Thyroid gland (tissue), 4 donors: ENCODE results near the gene SOX1. TPM values are rescaled to one million over a fixed set of nuclear protein-coding genes. Genes with fewer than 3 reads are reported as not detected.

Source experiments
- DNase-seq, 2 donors: peaks; one replicate each; pipeline ENCODE4 v3.0.0-alpha.2; 2019
- H3K27ac ChIP-seq, 3 donors: fragments of 200-600 bp; sonication (generic); 1 replicate in 2 of 3; 2 replicates in 1 of 3; pipeline ENCODE4 v1.5.1; 2016 to 2019; ENCODE audit warnings: mild to moderate bottlenecking in 1 of 3, moderate library complexity in 1 of 3
- H3K27me3 ChIP-seq: fragments of 200-600 bp; sonication (generic); one replicate; pipeline ENCODE4 v1.5.1; 2019
- H3K36me3 ChIP-seq, 2 donors: fragments of 200-600 bp; sonication (generic); one replicate each; pipeline ENCODE4 v1.5.1; 2016 to 2019
- H3K4me1 ChIP-seq, 2 donors: fragments of 200-600 bp; sonication (generic); one replicate each; pipeline ENCODE4 v1.5.1; 2017 to 2019
- H3K4me3 ChIP-seq, 3 donors: fragments of 200-600 bp; sonication (generic); replicated peaks in 1 of 3; 1 replicate in 2 of 3; 2 replicates in 1 of 3; pipeline ENCODE4 v1.5.1; 2016; ENCODE audit warnings: mild to moderate bottlenecking in 1 of 3
- H3K9me3 ChIP-seq: fragments of 200-600 bp; sonication (generic); one replicate; pipeline ENCODE4 v1.5.1; 2017
- POLR2A ChIP-seq, 2 donors: fragments of 450-650 bp; IDR thresholded peaks; one replicate each; pipeline ENCODE4 v1.6.1; 2017; ENCODE audit warnings: antibody characterized with exemption in 2 of 2, mild to moderate bottlenecking in 2 of 2, moderate library complexity in 1 of 2
- WGBS, 2 donors: methylation state at CpG; one replicate each; pipeline ENCODE4 v1.1.5; 2017; 5-methylcytosine and 5-hydroxymethylcytosine counted together
- intact Hi-C: fragments of 100-400 bp; cut with DNase I; formaldehyde crosslinking; loops from one replicate; pipeline ENCODE4 v1.15.1; 2023
- total RNA-seq, 4 donors: library from RNA; depleted of rRNA; stranded (reverse); fragments of >200 nt; gene quantifications; one replicate each; pipeline ENCODE4 v1.2.3, GENCODE V29; 2016
- TF ChIP-seq, protein P1 (sequence below), 6 experiments: fragments of 200-600 bp in 3 of 6; fragments of 450-650 bp in 3 of 6; sonication (generic) in 3 of 6; IDR thresholded peaks; one replicate each; pipeline ENCODE4 v1.5.1; 2016 to 2019; ENCODE audit warnings: antibody characterized with exemption in 6 of 6, mild to moderate bottlenecking in 2 of 6, inconsistent platforms in 1 of 6, moderate library complexity in 1 of 6

The SOX1 gene
- total RNA-seq, 4 donors from 2014 or later: 0.11 TPM; not detected in 3

DNA sequence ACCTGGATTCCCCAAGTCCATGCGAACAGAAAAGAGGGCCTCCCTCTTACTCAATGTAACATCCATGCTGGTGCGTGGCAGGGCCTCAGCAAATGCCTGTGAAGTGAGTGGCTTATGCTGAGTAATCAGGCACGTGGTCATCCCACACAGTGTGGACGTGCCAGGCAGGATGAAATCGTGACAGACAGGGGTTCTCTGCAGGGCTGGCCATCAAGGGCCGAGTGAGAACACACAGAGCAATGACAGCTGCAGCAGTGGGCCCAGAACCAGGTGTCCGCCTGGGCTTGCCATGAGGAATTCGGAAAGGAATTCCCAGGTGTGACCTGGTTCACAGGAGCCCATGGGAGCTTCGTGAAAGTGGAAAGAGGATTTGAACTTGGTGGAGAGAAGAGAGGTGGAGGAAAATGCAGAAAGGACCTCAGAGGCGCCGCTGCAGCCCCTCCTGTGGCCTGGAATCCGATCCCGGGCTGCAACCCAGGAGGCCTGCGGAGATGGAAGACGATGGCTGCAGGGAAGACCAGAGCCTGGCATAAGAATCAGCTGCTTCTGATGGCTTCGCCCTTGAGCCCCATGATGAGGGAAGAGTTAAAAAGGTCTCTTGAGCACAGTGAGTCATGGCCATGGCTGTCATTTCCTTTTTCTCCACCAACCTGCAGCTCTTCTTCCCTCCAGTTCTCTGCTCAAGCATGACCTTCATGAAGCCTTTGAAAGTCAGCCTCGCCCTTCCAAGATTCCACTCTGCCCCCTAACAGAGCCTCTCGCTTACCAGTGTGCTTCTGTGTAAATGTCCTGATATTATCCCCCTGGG, 34.6 kb upstream of the SOX1 start:
- no peak overlapping the region for H3K27ac ChIP-seq
- no peaks in the 10 kb centered on the region for H3K27me3 ChIP-seq
- WGBS, 2 donors: 64 to 71% methylated on average over 17 to 18 of the region's 18 CpGs
- H3K9me3 ChIP-seq: no peaks in the 10 kb centered on the region
- no peaks in the 10 kb centered on the region for H3K36me3 ChIP-seq
- no peak overlapping the region for H3K4me3 ChIP-seq
- H3K4me1 ChIP-seq: no peaks in the 10 kb centered on the region
- intact Hi-C loops: no loop called here
- TF ChIP-seq POLR2A (IDR thresholded peaks at IDR 0.05): no peak
- TF ChIP-seq, protein P1, sequence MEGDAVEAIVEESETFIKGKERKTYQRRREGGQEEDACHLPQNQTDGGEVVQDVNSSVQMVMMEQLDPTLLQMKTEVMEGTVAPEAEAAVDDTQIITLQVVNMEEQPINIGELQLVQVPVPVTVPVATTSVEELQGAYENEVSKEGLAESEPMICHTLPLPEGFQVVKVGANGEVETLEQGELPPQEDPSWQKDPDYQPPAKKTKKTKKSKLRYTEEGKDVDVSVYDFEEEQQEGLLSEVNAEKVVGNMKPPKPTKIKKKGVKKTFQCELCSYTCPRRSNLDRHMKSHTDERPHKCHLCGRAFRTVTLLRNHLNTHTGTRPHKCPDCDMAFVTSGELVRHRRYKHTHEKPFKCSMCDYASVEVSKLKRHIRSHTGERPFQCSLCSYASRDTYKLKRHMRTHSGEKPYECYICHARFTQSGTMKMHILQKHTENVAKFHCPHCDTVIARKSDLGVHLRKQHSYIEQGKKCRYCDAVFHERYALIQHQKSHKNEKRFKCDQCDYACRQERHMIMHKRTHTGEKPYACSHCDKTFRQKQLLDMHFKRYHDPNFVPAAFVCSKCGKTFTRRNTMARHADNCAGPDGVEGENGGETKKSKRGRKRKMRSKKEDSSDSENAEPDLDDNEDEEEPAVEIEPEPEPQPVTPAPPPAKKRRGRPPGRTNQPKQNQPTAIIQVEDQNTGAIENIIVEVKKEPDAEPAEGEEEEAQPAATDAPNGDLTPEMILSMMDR (IDR thresholded peaks at IDR 0.05): no peak
- peak in 1 of 2 donors; percentile 8 for DNase-seq

DNA sequence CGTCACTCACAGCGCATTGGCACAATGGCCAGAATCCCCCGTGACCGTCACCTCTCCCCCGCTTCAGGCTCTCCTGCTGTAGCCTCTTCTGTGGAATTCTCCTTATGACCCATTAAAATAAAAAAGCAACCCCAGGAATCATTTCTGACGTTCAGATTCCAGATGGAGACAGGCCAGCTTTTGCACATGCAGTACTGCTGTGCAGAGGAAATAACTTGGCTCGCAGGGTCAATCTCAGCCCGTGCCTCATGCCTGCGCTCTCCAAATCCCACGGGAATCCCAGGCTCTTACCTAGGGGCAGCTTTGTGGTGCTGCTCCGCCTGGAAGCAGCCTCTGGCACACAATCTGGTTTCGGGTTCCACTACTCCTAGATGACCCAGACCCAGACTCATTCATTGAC, 32.7 kb upstream of the SOX1 start:
- intact Hi-C loops: no loop called here
- Histone ChIP-seq H3K4me3 (no peak overlapping the region), H3K9me3 (no peaks in the 10 kb centered on the region), H3K36me3 (no peaks in the 10 kb centered on the region), H3K27me3 (no peaks in the 10 kb centered on the region), H3K4me1 (no peaks in the 10 kb centered on the region), H3K27ac (no peak overlapping the region)
- WGBS, 2 donors: 75 to 77% methylated on average over 12 of the region's 12 CpGs
- DNase-seq: no peak
- TF ChIP-seq, protein P1 (IDR thresholded peaks at IDR 0.05): no peak
- no peak for TF ChIP-seq POLR2A (IDR thresholded peaks at IDR 0.05)

DNA sequence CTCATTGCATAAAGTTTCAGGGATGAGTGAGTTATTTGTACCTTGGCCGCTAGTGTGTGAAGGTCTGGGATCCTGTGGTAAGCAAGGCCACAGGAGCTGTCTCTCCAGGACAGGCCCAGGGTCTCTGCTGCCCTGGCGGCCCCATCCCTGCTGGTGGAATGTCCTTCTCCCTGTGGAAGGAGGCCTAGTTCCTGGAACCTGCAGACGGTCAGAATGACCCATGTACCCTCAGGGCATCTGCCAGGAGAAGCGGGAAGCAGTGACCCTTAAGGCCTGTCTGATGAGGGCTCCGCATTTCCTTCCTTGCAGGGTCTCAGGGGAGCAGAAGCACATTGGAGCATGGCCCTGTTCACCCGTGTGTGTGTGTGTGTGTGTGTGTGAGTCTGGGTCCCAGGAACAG, 32.1 kb upstream of the SOX1 start:
- H3K4me1 ChIP-seq: no peaks in the 10 kb centered on the region
- H3K27ac ChIP-seq: no peak overlapping the region
- TF ChIP-seq, protein P1 (IDR thresholded peaks at IDR 0.05): no peak
- TF ChIP-seq POLR2A (IDR thresholded peaks at IDR 0.05): no peak
- H3K4me3 ChIP-seq: no peak overlapping the region
- intact Hi-C loops: no loop called here
- no peaks in the 10 kb centered on the region for H3K9me3 ChIP-seq
- no peaks in the 10 kb centered on the region for H3K36me3 ChIP-seq
- H3K27me3 ChIP-seq: no peaks in the 10 kb centered on the region
- 81 to 82% methylated on average over 5 to 6 of the region's 6 CpGs for WGBS, 2 donors
- no peak for DNase-seq

DNA sequence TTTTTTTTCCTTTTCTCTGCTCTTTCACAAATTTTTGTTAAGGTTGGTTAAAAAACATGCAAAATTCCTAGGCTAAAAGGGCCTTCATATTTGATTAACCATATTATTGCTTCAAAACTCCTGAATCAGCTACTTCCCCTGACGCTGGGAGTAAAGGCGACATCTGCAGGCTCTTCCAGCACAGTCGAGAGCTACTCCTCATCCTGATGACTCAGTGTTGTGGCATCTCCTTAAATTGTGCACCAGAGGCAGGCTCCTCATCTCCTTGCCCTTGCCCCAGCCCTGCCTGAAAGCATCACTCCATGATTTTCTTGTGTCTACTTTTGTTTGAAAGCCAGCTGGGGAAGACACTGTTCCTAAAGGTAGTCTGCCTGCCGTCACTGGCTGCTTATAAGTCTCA, 24.5 kb upstream of the SOX1 start:
- TF ChIP-seq, protein P1 (IDR thresholded peaks at IDR 0.05): no peak
- TF ChIP-seq POLR2A (IDR thresholded peaks at IDR 0.05): no peak
- no peak overlapping the region for H3K4me3 ChIP-seq
- H3K27ac ChIP-seq: no peak overlapping the region
- no peaks in the 10 kb centered on the region for H3K36me3 ChIP-seq
- no peak for DNase-seq
- H3K27me3 ChIP-seq: no peaks in the 10 kb centered on the region
- H3K4me1 ChIP-seq: no peaks in the 10 kb centered on the region
- 77 to 81% methylated on average over 4 of the region's 4 CpGs for WGBS, 2 donors
- H3K9me3 ChIP-seq: no peaks in the 10 kb centered on the region
- intact Hi-C loops: no loop called here

DNA sequence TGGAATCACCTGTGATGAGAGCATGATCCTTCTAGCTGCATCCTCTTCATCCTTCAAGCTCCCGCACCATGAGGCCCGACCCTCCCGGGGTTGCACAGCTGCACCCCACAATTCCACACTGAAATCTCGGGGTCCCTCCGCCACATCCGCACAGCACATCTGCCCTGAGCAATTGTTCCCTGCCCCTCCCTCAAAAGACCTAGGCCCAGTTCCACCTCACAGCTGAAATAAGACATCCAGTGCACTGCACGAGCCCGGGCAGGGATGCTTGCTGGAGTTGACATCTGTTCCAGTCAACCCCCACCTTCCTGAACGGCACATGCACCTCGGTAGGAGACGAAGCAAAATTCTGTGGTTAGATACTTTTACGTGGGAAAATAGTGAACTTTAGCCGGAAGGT, 14.7 kb upstream of the SOX1 start:
- TF ChIP-seq, protein P1 (IDR thresholded peaks at IDR 0.05): no peak
- TF ChIP-seq POLR2A (IDR thresholded peaks at IDR 0.05): no peak

More for the DNA sequence above, 14.7 kb upstream of the SOX1 start:
- H3K4me3 ChIP-seq: no peak overlapping the region
- intact Hi-C loops: no loop called here
- H3K36me3 ChIP-seq: no peaks in the 10 kb centered on the region
- H3K27ac ChIP-seq: no peak overlapping the region
- no peak for DNase-seq
- 47 to 55% methylated on average over 13 of the region's 13 CpGs for WGBS, 2 donors
- H3K4me1 ChIP-seq: peaks cover 0 to 17% of the 10 kb centered on the region in 2 donors
- H3K27me3 ChIP-seq: peaks cover 12% of the 10 kb centered on the region
- no peaks in the 10 kb centered on the region for H3K9me3 ChIP-seq
